PC-9 (cell line): ENCODE measurements around the gene MBNL1. TPM values are rescaled to one million over a fixed set of nuclear protein-coding genes. Genes with fewer than 3 reads are reported as not detected.

Source experiments
- BruUV-seq: library from RNA; stranded (reverse); fragments of 400-500 nt; replicated peaks from 2 replicates; lab custom pipeline; 2021; lab: Mats Ljungman, UMichigan
- CTCF ChIA-PET: fragments of 300-600 bp; sonication (Branson Sonifier 250); formaldehyde crosslinking; loops from one replicate; lab custom pipeline; 2022; ENCODE audit warnings: antibody characterized with exemption; lab: Charles Lee
- POLR2A ChIA-PET: fragments of 300-600 bp; sonication (Branson Sonifier 250); formaldehyde crosslinking; loops from one replicate; lab custom pipeline; 2022; ENCODE audit warnings: antibody characterized with exemption; ENCODE audit not compliant: unreplicated experiment; lab: Charles Lee
- DNase-seq, 2 experiments: peaks; one replicate each; pipeline versions ENCODE4 v3.0.0 to v3.0.0-alpha.2; 2015 to 2022; ENCODE audit warnings: mixed read lengths in 1 of 2
- H2AFZ ChIP-seq: fragments of 200-600 bp; sonication (generic); 2 replicates; pipeline ENCODE4 v1.8.1; 2017; ENCODE audit warnings: antibody characterized with exemption
- H3F3A ChIP-seq: fragments of 200-600 bp; sonication (generic); 2 replicates; pipeline ENCODE4 v1.8.1; 2017; ENCODE audit warnings: antibody characterized with exemption, mild to moderate bottlenecking, low read depth; ENCODE audit not compliant: insufficient read depth
- H3K27ac ChIP-seq: fragments of 200-600 bp; sonication (generic); 2 replicates; pipeline ENCODE4 v1.6.1; 2016; ENCODE audit warnings: mixed run types
- H3K27me3 ChIP-seq: fragments of 200-600 bp; sonication (generic); 2 replicates; pipeline ENCODE4 v1.6.1; 2016; ENCODE audit warnings: low read depth, mixed run types; ENCODE audit not compliant: insufficient read depth
- H3K36me3 ChIP-seq: fragments of 200-600 bp; sonication (generic); 2 replicates; pipeline ENCODE4 v1.6.1; 2016; ENCODE audit warnings: low read depth, mixed run types
- H3K4me1 ChIP-seq: fragments of 200-600 bp; sonication (generic); replicated peaks from 2 replicates; pipeline ENCODE4 v1.6.1; 2016; ENCODE audit warnings: mixed run types; ENCODE audit not compliant: insufficient read depth
- H3K4me2 ChIP-seq: fragments of 200-600 bp; sonication (generic); 2 replicates; pipeline ENCODE4 v1.6.1; 2017; ENCODE audit warnings: mixed run types
- H3K4me3 ChIP-seq: fragments of 200-600 bp; sonication (generic); 2 replicates; pipeline ENCODE4 v1.6.1; 2016; ENCODE audit warnings: mixed run types
- H3K79me2 ChIP-seq: fragments of 200-600 bp; sonication (generic); 2 replicates; pipeline ENCODE4 v1.6.1; 2017; ENCODE audit warnings: low read depth, mixed run types
- H3K9me2 ChIP-seq: fragments of 200-600 bp; sonication (generic); 2 replicates; pipeline ENCODE4 v1.8.1; 2017; ENCODE audit warnings: mild to moderate bottlenecking; ENCODE audit not compliant: insufficient read depth
- H3K9me3 ChIP-seq: fragments of 200-600 bp; sonication (generic); 2 replicates; pipeline ENCODE4 v1.8.1; 2016; ENCODE audit warnings: low read depth; ENCODE audit not compliant: insufficient read depth
- H4K20me1 ChIP-seq: fragments of 200-600 bp; sonication (generic); 2 replicates; pipeline ENCODE4 v1.8.1; 2017; ENCODE audit not compliant: insufficient read depth
- EZH2 ChIP-seq: fragments of 200-600 bp; sonication (generic); IDR thresholded peaks from 2 replicates; pipeline ENCODE4 v1.8.0; 2017; ENCODE audit warnings: antibody characterized with exemption, low read depth
- intact Hi-C: fragments of 100-400 bp; cut with micrococcal nuclease; formaldehyde crosslinking; loops from one replicate; pipeline ENCODE4 v1.10.0; 2022; ENCODE audit not compliant: unreplicated experiment
- total RNA-seq: library from RNA; stranded (reverse); gene quantifications from 2 replicates; pipeline ENCODE4 v1.2.3, GENCODE V29; 2021
- TF ChIP-seq, protein P1 (sequence below): fragments of 200-600 bp; sonication (generic); conservative IDR thresholded peaks from 2 replicates; pipeline ENCODE4 v1.6.1; 2017; ENCODE audit warnings: mixed run types, antibody characterized with exemption, mild to moderate bottlenecking, moderate library complexity

The MBNL1 gene
- total RNA-seq, 1 experiment from 2014 or later, result 176 TPM

DNA sequence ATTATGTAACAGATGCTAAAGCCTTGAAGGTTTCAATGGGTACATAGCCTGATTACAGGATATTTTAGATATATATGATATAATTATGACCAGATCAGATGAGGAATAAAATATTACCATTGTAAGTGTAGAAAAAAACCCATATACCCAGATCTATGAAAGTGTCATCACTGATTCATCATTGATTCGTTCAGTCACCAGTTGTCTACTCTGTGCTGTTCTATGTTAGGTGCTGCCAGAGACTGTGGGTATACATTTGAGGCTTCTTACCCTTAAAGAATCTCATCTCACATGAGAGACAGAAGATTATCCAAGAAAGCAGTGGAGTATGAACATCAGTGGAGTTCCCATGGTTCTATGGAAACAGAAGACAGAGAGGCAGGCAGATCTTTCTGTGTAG is 92.2 kb downstream of the MBNL1 start:
- Histone ChIP-seq H3K9me3 (no peaks in the 10 kb centered on the region), H3K9me2 (peaks cover 10% of the 10 kb centered on the region; the same call in 1 of the 2 replicates), H3F3A (peaks cover 34% of the 10 kb centered on the region), H3K79me2 (peaks cover 89% of the 10 kb centered on the region), H2AFZ (no peak overlapping the region), H4K20me1 (no peaks in the 10 kb centered on the region), H3K36me3 (no peaks in the 10 kb centered on the region), H3K27me3 (no peaks in the 10 kb centered on the region), H3K4me2 (no peak overlapping the region), H3K4me3 (no peak overlapping the region), H3K4me1 (peaks cover 38% of the 10 kb centered on the region), H3K27ac (no peak overlapping the region)
- ChIA-PET CTCF (no interaction called here), POLR2A (no interaction called here)
- no TSS peak for BruUV-seq
- intact Hi-C loops, result no loop called here
- no peak for DNase-seq
- TF ChIP-seq EZH2, result no peak
- TF ChIP-seq, protein P1, sequence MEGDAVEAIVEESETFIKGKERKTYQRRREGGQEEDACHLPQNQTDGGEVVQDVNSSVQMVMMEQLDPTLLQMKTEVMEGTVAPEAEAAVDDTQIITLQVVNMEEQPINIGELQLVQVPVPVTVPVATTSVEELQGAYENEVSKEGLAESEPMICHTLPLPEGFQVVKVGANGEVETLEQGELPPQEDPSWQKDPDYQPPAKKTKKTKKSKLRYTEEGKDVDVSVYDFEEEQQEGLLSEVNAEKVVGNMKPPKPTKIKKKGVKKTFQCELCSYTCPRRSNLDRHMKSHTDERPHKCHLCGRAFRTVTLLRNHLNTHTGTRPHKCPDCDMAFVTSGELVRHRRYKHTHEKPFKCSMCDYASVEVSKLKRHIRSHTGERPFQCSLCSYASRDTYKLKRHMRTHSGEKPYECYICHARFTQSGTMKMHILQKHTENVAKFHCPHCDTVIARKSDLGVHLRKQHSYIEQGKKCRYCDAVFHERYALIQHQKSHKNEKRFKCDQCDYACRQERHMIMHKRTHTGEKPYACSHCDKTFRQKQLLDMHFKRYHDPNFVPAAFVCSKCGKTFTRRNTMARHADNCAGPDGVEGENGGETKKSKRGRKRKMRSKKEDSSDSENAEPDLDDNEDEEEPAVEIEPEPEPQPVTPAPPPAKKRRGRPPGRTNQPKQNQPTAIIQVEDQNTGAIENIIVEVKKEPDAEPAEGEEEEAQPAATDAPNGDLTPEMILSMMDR, result no peak

DNA sequence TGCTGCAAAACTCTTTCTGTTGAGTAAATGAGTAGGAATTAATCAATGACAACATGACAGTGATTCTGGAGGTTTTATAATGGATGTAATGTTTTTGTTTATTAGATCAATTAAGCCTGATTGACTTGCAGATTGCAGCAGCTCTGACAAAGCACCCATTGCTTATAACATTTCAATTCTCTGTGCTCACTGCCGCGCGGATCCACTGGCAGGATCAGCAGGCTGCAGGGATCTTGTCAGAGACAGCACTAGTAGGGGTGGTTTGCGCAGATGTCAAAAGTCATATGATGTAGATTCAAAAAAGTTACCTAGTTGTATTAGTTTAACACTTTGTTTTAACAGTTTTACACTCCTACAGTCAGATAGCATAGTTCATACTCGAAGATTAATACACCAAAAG is 93.4 kb downstream of the MBNL1 start:
- peaks cover 40% of the 10 kb centered on the region for H3F3A ChIP-seq
- intact Hi-C loops, result no loop called here
- no peak overlapping the region for H3K27ac ChIP-seq
- peaks cover 10% of the 10 kb centered on the region; the same call in 1 of the 2 replicates for H3K9me2 ChIP-seq
- no peaks in the 10 kb centered on the region for H3K27me3 ChIP-seq
- DNase-seq, result no peak
- ChIA-PET CTCF (no interaction called here), POLR2A (no interaction called here)
- H4K20me1 ChIP-seq, result no peaks in the 10 kb centered on the region
- peaks cover 91% of the 10 kb centered on the region for H3K79me2 ChIP-seq
- H3K4me1 ChIP-seq, result peaks cover 46% of the 10 kb centered on the region
- H2AFZ ChIP-seq, result no peak overlapping the region
- H3K9me3 ChIP-seq, result no peaks in the 10 kb centered on the region
- H3K36me3 ChIP-seq, result 0 out of 2 replicates have a peak, but pooled peaks cover 7% of the 10 kb centered on the region
- BruUV-seq, result no TSS peak
- no peak overlapping the region for H3K4me3 ChIP-seq
- TF ChIP-seq EZH2, result no peak
- TF ChIP-seq, protein P1, result no peak
- H3K4me2 ChIP-seq, result no peak overlapping the region

DNA sequence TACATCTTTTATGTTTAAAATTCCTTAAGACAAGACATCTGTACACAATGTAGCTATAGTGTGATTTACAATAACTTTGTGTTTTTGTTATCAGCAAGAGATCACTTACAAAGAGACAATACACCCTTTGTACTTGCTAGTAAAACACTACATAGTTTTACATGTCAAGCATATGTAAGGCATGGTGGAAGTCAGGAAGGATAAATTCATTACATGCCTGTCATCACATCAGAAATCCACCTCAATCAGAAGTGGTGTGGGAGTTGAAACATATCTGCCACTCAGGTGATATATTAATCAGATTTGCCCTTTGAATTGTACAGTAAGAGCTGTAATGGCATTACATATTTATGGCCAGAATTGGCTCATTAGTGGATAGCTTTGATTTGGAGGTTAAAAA is 95.5 kb downstream of the MBNL1 start:
- peaks cover 4% of the 10 kb centered on the region; the same call in 1 of the 2 replicates for H3K9me2 ChIP-seq
- CTCF ChIA-PET, result no interaction called here
- no peaks in the 10 kb centered on the region for H4K20me1 ChIP-seq
- DNase-seq, result no peak
- peaks cover 29% of the 10 kb centered on the region for H3F3A ChIP-seq
- H3K36me3 ChIP-seq, result 0 out of 2 replicates have a peak, but pooled peaks cover 7% of the 10 kb centered on the region
- H3K4me1 ChIP-seq, result peaks cover 29% of the 10 kb centered on the region
- H3K27ac ChIP-seq, result no peak overlapping the region
- intact Hi-C loops, result no loop called here
- H3K27me3 ChIP-seq, result no peaks in the 10 kb centered on the region
- no peak overlapping the region for H3K4me3 ChIP-seq
- peaks cover 92% of the 10 kb centered on the region for H3K79me2 ChIP-seq
- BruUV-seq, result no TSS peak
- TF ChIP-seq EZH2, result no peak
- TF ChIP-seq, protein P1, result no peak
- H2AFZ ChIP-seq, result no peak overlapping the region
- POLR2A ChIA-PET, result interaction anchor here (0.5 to 0.7 kb wide), 2 partner anchors 144 to 335 kb away, joined by 4 to 6 read pairs; no protein-coding TSS in a partner anchor
- no peak overlapping the region for H3K4me2 ChIP-seq
- H3K9me3 ChIP-seq, result no peaks in the 10 kb centered on the region
